DND-41 (cell line): ENCODE results near the gene TRPV5.

Experiments
- ATAC-seq: fragments of 200-7000 bp; cut with Tn5 transposase; 3 replicates; pipeline ENCODE4 v1.9.1; 2021; ENCODE audit warnings: low read depth; ENCODE audit not compliant: insufficient read depth
- DNase-seq: peaks from one replicate; pipeline ENCODE4 v3.0.0-alpha.2; 2020
- H2AFZ ChIP-seq: 2 replicates; pipeline ENCODE4 v1.6.0; 2012; ENCODE audit warnings: low read depth, low read length
- H3K27ac ChIP-seq: 2 replicates; pipeline ENCODE4 v1.5.1; 2012; ENCODE audit warnings: low read length, inconsistent platforms
- H3K27me3 ChIP-seq: fragments of 200-600 bp; sonication (generic); 2 replicates; pipeline ENCODE4 v1.6.0; 2012; ENCODE audit warnings: low read length, mild to moderate bottlenecking, inconsistent platforms; ENCODE audit not compliant: insufficient read depth, poor library complexity
- H3K36me3 ChIP-seq: 2 replicates; pipeline ENCODE4 v1.5.1; 2012; ENCODE audit warnings: low read length, inconsistent platforms; ENCODE audit not compliant: insufficient read depth
- H3K4me1 ChIP-seq: 2 replicates; pipeline ENCODE4 v1.5.1; 2012; ENCODE audit warnings: mild to moderate bottlenecking, low read length; ENCODE audit not compliant: insufficient read depth
- H3K4me2 ChIP-seq: 2 replicates; pipeline ENCODE4 v1.6.0; 2012; ENCODE audit warnings: mild to moderate bottlenecking, moderate library complexity, low read length, inconsistent platforms; ENCODE audit not compliant: insufficient read depth
- H3K4me3 ChIP-seq, 2 experiments: fragments of 200-600 bp in 1 of 2; shearing (Covaris generic) in 1 of 2; 2 replicates each; pipeline ENCODE4 v1.5.1; 2012 to 2016; ENCODE audit warnings: inconsistent platforms in 2 of 2, low read length in 2 of 2, mild to moderate bottlenecking in 2 of 2, low read depth in 1 of 2, moderate library complexity in 1 of 2
- H3K79me2 ChIP-seq: 2 replicates; pipeline ENCODE4 v1.6.0; 2012; ENCODE audit warnings: low read length, inconsistent platforms; ENCODE audit not compliant: insufficient read depth
- H3K9ac ChIP-seq: 2 replicates; pipeline ENCODE4 v1.6.0; 2012; ENCODE audit warnings: low read depth, mild to moderate bottlenecking, inconsistent platforms, low read length, moderate library complexity
- H3K9me3 ChIP-seq: 2 replicates; pipeline ENCODE4 v1.5.1; 2012; ENCODE audit warnings: low read length, moderate library complexity, mild to moderate bottlenecking, inconsistent platforms; ENCODE audit not compliant: insufficient read depth, severe bottlenecking
- H4K20me1 ChIP-seq: 2 replicates; pipeline ENCODE4 v1.6.0; 2012; ENCODE audit warnings: low read length; ENCODE audit not compliant: insufficient read depth
- EZH2 ChIP-seq: IDR thresholded peaks from 3 replicates; pipeline ENCODE4 v1.6.1; 2012; ENCODE audit warnings: borderline replicate concordance, low read depth, mild to moderate bottlenecking, moderate library complexity, low read length, inconsistent platforms; ENCODE audit not compliant: severe bottlenecking
- TF ChIP-seq, protein P1 (sequence below): IDR thresholded peaks from 2 replicates; pipeline ENCODE4 v1.5.1; 2012; ENCODE audit warnings: borderline replicate concordance, low read length, moderate library complexity, mild to moderate bottlenecking; ENCODE audit not compliant: poor library complexity, severe bottlenecking; ENCODE audit errors: extremely low read depth

TRPV5 gene

GRCh38 chr7:142870147-142870559 is 63.4 kb downstream of the TRPV5 start:
- Histone ChIP-seq H3K27me3 (no peaks in the 10 kb centered on the region), H3K36me3 (peaks cover 86% of the 10 kb centered on the region), H2AFZ (no peak overlapping the region), H3K79me2 (no peaks in the 10 kb centered on the region; the same call in 1 of the 2 replicates), H4K20me1 (peaks cover 7% of the 10 kb centered on the region; the same call in 1 of the 2 replicates), H3K4me1 (no peaks in the 10 kb centered on the region), H3K27ac (no peak overlapping the region), H3K9me3 (no peaks in the 10 kb centered on the region), H3K9ac (no peak overlapping the region), H3K4me3 (no peak overlapping the region), H3K4me2 (no peak overlapping the region)
- DNase-seq (no peak), ATAC-seq (no peak)
- TF ChIP-seq EZH2 = no peak
- TF ChIP-seq, protein P1, sequence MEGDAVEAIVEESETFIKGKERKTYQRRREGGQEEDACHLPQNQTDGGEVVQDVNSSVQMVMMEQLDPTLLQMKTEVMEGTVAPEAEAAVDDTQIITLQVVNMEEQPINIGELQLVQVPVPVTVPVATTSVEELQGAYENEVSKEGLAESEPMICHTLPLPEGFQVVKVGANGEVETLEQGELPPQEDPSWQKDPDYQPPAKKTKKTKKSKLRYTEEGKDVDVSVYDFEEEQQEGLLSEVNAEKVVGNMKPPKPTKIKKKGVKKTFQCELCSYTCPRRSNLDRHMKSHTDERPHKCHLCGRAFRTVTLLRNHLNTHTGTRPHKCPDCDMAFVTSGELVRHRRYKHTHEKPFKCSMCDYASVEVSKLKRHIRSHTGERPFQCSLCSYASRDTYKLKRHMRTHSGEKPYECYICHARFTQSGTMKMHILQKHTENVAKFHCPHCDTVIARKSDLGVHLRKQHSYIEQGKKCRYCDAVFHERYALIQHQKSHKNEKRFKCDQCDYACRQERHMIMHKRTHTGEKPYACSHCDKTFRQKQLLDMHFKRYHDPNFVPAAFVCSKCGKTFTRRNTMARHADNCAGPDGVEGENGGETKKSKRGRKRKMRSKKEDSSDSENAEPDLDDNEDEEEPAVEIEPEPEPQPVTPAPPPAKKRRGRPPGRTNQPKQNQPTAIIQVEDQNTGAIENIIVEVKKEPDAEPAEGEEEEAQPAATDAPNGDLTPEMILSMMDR = no peak

- H3K27me3 ChIP-seq = no peaks in the 10 kb centered on the region
- H2AFZ ChIP-seq = no peak overlapping the region
- H3K79me2 ChIP-seq = no peaks in the 10 kb centered on the region; the same call in 1 of the 2 replicates
- TF ChIP-seq, protein P1 = no peak
- no peak for TF ChIP-seq EZH2
- 0 out of 2 replicates have a peak, but pooled peaks cover 3% of the 10 kb centered on the region for H3K4me1 ChIP-seq
- H3K4me2 ChIP-seq = no peak overlapping the region
- H3K9me3 ChIP-seq = no peaks in the 10 kb centered on the region
- DNase-seq (no peak), ATAC-seq (no peak)
- no peak overlapping the region for H3K4me3 ChIP-seq
- H3K36me3 ChIP-seq = peaks cover 93% of the 10 kb centered on the region
- no peak overlapping the region for H3K9ac ChIP-seq
- peaks cover 7% of the 10 kb centered on the region; the same call in 1 of the 2 replicates for H4K20me1 ChIP-seq
- no peak overlapping the region for H3K27ac ChIP-seq
Observed at GRCh38 chr7:142869434-142869833, 64.1 kb downstream of the TRPV5 start.

DNA sequence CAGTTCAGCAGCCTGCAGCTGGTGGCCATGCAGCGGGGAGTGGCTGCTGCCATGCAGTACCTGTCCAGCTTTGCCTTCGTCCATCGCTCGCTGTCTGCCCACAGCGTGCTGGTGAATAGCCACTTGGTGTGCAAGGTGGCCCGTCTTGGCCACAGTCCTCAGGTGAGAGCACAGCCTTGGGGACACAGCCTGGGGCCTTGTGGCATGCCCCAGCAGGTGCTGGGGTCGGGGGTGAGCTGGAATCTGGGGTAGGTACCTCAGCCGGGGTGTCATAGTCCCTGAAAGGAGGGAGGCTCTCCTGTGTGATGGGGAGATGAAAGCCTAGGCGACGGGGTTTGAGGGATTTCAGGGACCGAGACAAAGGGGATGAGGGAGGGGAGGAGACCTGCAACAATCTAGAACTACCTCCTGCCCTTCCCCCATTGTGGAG is 64.5 kb downstream of the TRPV5 start:
- Histone ChIP-seq H2AFZ (no peak overlapping the region), H3K9ac (no peak overlapping the region)
- TF ChIP-seq, protein P1 = no peak
- no peak for TF ChIP-seq EZH2

More for the DNA sequence above, 64.5 kb downstream of the TRPV5 start:
- no peaks in the 10 kb centered on the region for H3K27me3 ChIP-seq
- 0 out of 2 replicates have a peak, but pooled peaks cover 3% of the 10 kb centered on the region for H3K4me1 ChIP-seq
- no peak overlapping the region for H3K4me2 ChIP-seq
- ATAC-seq (no peak), DNase-seq (no peak)
- H4K20me1 ChIP-seq = peaks cover 7% of the 10 kb centered on the region; the same call in 1 of the 2 replicates
- no peaks in the 10 kb centered on the region; the same call in 1 of the 2 replicates for H3K79me2 ChIP-seq
- no peak overlapping the region for H3K27ac ChIP-seq
- H3K9me3 ChIP-seq = no peaks in the 10 kb centered on the region
- peaks cover 97% of the 10 kb centered on the region for H3K36me3 ChIP-seq
- no peak overlapping the region for H3K4me3 ChIP-seq
